ENCODE data around the gene ILDR2. TPM values are rescaled to one million over a fixed set of nuclear protein-coding genes. Genes with fewer than 3 reads are reported as not detected.

The ILDR2 gene
- total and polyA plus RNA-seq, 9 of the 15 experiments (the other 6 are each of a cell fraction or from before 2014, with no cell fraction given), result 0.03 to 0.31 (median 0.18) TPM; not detected in 2

- Histone ChIP-seq H2AFZ (ENCODE audit: low read depth, low read length) (peak within 1 kb of the TSS; percentile 100), H3K9ac (ENCODE audit: insufficient read depth in 1 of 2, low read depth in 2 of 2, low read length in 2 of 2) (peak within 1 kb of the TSS; percentile 82 to 97), H3K36me3 (ENCODE audit: control insufficient read depth, insufficient read depth, low read length) (peaks cover 22% of the 10 kb centered on the region; the same call in 1 of the 3 replicates), H3K4me2 (ENCODE audit: insufficient read depth, low read length) (peak within 1 kb of the TSS; percentile 89), H3K27ac (ENCODE audit: extremely low read depth, low read depth, low read length) (peak within 1 kb of the TSS; percentile 83), H4K20me1 (replicated peaks; ENCODE audit: control insufficient read depth, insufficient read depth, low read length) (0 out of 2 replicates have a peak, but pooled peaks cover 13% of the 10 kb centered on the region), H3K9me1 (ENCODE audit: control insufficient read depth, insufficient read depth, low read length) (no peaks in the 10 kb centered on the region), H3K79me2 (ENCODE audit: control insufficient read depth, insufficient read depth, low read length) (peaks cover 50% of the 10 kb centered on the region), H3K27me3 (ENCODE audit: control insufficient read depth in 2 of 2, insufficient read depth in 2 of 2, low read length in 2 of 2) (no peaks in the 10 kb centered on the region), H3K4me1 (replicated peaks in 1 of 2; ENCODE audit: control insufficient read depth in 2 of 2, insufficient read depth in 2 of 2, low read length in 2 of 2) (peaks cover 15 to 19% of the 10 kb centered on the region in 2 experiments; a peak in 4 of 5 replicates), H3K9me3 (replicated peaks; ENCODE audit: control insufficient read depth, insufficient read depth, low read depth, low read length) (0 out of 2 replicates have a peak, but pooled peaks cover 2% of the 10 kb centered on the region), H3K4me3 (peak within 1 kb of the TSS; percentile 68)
- DNase-seq (ENCODE audit: extremely low read depth in 1 of 4, low spot score in 3 of 4) (peak; percentile 96 to 100 (median 96)), ATAC-seq (peak; percentile 95), FAIRE-seq (peak; percentile 95)
- ChIA-PET CTCF (ENCODE audit: low intra/inter-chr PET ratio) (interaction anchor here (0.6 kb wide), 1 partner anchor 294 kb away, joined by 3 read pairs; no protein-coding TSS in a partner anchor), POLR2A (interaction anchor here (0.6 to 1.8 kb wide), 15 partner anchors 8 to 354 kb away, joined by 3 to 9 read pairs (median 4); partner anchors contain the start of gene POGK)
- BruUV-seq (replicated peaks), result no TSS peak
- intact Hi-C loops (cut with micrococcal nuclease) (loop anchor here (2.0 kb wide), 1 partner anchor 35 kb away; no protein-coding TSS in a partner anchor), in situ Hi-C loops (cut with MboI) (no loop called here)
- under 1% methylated on average over 71 of the region's 84 CpGs for WGBS (ENCODE audit: insufficient coverage, low coverage, missing lambda C conversion rate)
- TF ChIP-seq ZNF212 (CRISPR knock-in tag; IDR thresholded peaks at IDR 0.05) (no peak), PHF8 (IDR thresholded peaks at IDR 0.05; ENCODE audit: borderline replicate concordance, low read length) (peak; percentile 90; the same call in 1 of the 2 replicates), ATF7 (IDR thresholded peaks at IDR 0.05) (peak; percentile 84; the same call in 1 of the 2 replicates), SFPQ (IDR thresholded peaks at IDR 0.05; ENCODE audit: low read depth, low read length) (no peak), RREB1 (CRISPR knock-in tag; IDR thresholded peaks at IDR 0.05) (0 out of 2 replicates have a peak, but pooled peaks have one; percentile 30), MYBL2 (IDR thresholded peaks at IDR 0.05; ENCODE audit: low read depth) (no peak), MYBL2 (CRISPR knock-in tag; IDR thresholded peaks at IDR 0.05; ENCODE audit: borderline replicate concordance) (no peak)
These were observed 99.4 kb downstream of the ILDR2 start, which contains the start of gene TADA1 for GRCh38 chr1:166875734-166876539. Gene TADA1 (minus strand): TSS chr1:166876264. CDS start chr1:166876233, 31 bp downstream.

Measured in K562 (cell line).